GM12878 (cell line): ENCODE results near the gene CLPTM1L.

Source experiments
- BHLHE40 ChIP-seq, 2 experiments: fragments of 450-650 bp in 1 of 2; IDR thresholded peaks; 2 replicates each; pipeline ENCODE4 v1.6.1; 2011 to 2017; ENCODE audit warnings: low read depth in 2 of 2, borderline replicate concordance in 1 of 2, improper control_type of control experiment in 1 of 2, low read length in 1 of 2, mild to moderate bottlenecking in 1 of 2
- JUNB ChIP-seq: IDR thresholded peaks from 2 replicates; pipeline ENCODE4 v1.6.1; 2016; ENCODE audit warnings: antibody characterized with exemption, mild to moderate bottlenecking
- NRF1 ChIP-seq: conservative IDR thresholded peaks from 2 replicates; pipeline ENCODE4 v1.6.1; 2011; ENCODE audit warnings: mild to moderate bottlenecking, low read depth, low read length, improper control_type of control experiment
- POLR2AphosphoS5 ChIP-seq: IDR thresholded peaks from 2 replicates; pipeline ENCODE4 v1.6.1; 2011; ENCODE audit warnings: mild to moderate bottlenecking, low read length, inconsistent platforms
- SIX5 ChIP-seq: IDR thresholded peaks from 2 replicates; pipeline ENCODE4 v1.6.1; 2011; ENCODE audit warnings: mild to moderate bottlenecking, low read depth, low read length, moderate library complexity; ENCODE audit not compliant: severe bottlenecking

DNA sequence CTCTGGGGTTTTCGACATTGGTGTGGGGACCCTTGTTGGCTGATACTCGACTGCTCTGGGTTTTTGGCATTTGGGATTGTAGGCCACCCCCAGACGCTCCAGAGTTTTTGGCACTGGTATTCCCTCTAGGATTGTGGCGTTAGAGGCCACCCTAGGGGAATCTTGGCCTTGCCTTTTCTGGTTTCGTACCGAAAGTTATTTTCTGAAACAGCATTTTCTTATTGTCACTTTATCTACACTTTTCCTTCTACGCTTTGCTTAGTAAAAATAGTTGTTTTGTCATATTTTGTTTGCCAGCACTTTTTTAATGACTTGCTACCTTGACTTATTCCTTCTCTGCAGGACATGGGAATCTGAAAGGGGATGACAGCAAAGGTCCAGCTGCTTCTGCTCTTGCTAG, 25.1 kb upstream of the CLPTM1L start:
- TF ChIP-seq SIX5: no peak
- TF ChIP-seq POLR2AphosphoS5: no peak
- no peak for TF ChIP-seq BHLHE40 (IDR thresholded peaks at IDR 0.05; ENCODE audit: borderline replicate concordance in 1 of 2, low read depth in 2 of 2, low read length in 1 of 2)
- TF ChIP-seq NRF1: no peak
- TF ChIP-seq JUNB: no peak
